GM12891 (cell line): ENCODE results near the gene TBRG4.

Source experiments
- PAX5 ChIP-seq: IDR thresholded peaks from 2 replicates; pipeline ENCODE4 v1.6.1; 2011; ENCODE audit warnings: low read length, moderate library complexity, mild to moderate bottlenecking; ENCODE audit not compliant: insufficient read depth, severe bottlenecking
- POLR2A ChIP-seq: IDR thresholded peaks from 2 replicates; pipeline ENCODE4 v1.6.1; 2011; ENCODE audit warnings: low read depth, low read length, control low read depth
- POLR2AphosphoS5 ChIP-seq: IDR thresholded peaks from 2 replicates; pipeline ENCODE4 v1.6.1; 2011; ENCODE audit warnings: low read depth, low read length, control low read depth
- SPI1 ChIP-seq: IDR thresholded peaks from 2 replicates; pipeline ENCODE4 v1.6.1; 2011; ENCODE audit warnings: low read depth, low read length, control low read depth

DNA sequence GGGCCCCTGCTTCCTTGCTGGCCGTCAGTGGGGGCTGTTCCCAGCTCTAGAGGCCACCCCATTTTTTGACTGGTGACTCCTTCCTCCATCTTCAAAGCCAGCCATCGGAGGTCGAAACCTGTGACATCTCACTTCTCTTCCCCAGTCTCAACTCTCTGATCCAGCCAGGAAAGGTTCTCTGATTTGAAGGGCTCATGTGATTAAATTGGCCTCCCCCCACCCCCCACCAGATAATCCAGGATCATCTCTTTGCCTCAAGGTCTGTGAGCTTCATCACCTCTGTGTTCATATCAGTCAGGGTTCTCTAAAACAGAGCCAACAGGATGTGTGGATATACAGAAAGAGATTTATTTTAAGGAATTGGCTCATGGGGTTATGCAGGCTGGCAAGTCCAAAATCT lies 40.5 kb upstream of the TBRG4 start:
- no peak for TF ChIP-seq POLR2AphosphoS5
- TF ChIP-seq PAX5 = no peak
- no peak for TF ChIP-seq POLR2A
- no peak for TF ChIP-seq SPI1
